ENCODE data around the gene MAST4.

Gene MAST4

DNA sequence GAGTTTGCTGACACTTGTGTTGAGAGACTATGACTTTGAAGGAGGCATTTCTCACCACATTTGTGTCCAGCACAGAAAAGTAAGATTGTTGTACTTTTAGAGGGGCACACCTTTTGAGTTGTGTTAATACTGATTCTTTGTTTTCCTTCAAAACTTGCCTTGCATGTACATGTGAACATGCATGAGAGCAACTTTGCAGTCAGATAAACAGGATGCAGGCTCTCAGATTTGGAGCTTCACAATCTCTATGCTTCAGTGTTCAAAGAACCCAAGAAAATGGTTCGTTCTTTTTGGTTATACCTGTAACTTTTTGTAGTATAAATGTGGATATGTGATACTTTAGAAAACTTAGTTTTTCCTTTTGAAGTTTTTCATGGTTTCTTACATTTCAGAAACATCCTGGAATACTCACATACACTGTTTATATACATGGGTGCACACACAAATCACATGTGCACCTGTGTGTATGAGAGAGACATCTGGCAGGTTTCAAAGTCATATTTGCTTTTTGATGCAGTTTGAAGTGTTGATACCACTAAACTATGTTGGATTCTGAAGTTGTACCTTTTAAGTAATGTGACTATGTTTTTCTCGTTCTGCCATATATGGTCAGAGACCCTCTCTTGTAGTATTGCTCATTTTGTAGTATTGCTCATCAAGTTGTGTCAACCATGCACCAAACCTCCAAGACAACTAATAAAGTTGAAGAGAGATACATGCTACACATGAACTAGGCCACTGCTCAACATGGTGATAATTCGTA, 409.7 kb downstream of the MAST4 start:
- peak overlapping the region; percentile 94 for H3K27ac ChIP-seq

DNA sequence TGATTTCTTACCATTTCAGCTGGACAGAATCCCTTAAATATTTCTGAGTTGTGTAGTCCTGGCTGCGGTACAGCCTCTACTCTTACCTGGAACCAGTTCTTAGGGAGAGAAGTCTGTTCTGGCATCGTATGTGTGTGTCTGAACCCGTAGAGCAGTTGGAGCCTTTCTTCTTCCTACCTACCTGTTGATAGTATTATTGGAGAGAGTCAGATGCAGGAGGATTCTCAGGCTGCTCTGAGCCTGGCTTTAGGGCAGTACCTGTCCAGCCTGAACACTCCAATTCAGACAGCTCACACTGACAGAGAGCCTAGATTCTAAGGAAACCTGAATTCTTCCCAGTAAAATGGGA, 410.3 kb downstream of the MAST4 start:
- H3K27ac ChIP-seq, result no peak overlapping the region
- TF ChIP-seq CTCF (conservative IDR thresholded peaks at IDR 0.05), result no peak

More for the DNA sequence above, 409.7 kb downstream of the MAST4 start:
- TF ChIP-seq CTCF (conservative IDR thresholded peaks at IDR 0.05), result no peak

GRCh38 chr5:67009028-67009427, 412.8 kb downstream of the MAST4 start:
- TF ChIP-seq CTCF (conservative IDR thresholded peaks at IDR 0.05), result no peak
- no peak overlapping the region for H3K27ac ChIP-seq

DNA sequence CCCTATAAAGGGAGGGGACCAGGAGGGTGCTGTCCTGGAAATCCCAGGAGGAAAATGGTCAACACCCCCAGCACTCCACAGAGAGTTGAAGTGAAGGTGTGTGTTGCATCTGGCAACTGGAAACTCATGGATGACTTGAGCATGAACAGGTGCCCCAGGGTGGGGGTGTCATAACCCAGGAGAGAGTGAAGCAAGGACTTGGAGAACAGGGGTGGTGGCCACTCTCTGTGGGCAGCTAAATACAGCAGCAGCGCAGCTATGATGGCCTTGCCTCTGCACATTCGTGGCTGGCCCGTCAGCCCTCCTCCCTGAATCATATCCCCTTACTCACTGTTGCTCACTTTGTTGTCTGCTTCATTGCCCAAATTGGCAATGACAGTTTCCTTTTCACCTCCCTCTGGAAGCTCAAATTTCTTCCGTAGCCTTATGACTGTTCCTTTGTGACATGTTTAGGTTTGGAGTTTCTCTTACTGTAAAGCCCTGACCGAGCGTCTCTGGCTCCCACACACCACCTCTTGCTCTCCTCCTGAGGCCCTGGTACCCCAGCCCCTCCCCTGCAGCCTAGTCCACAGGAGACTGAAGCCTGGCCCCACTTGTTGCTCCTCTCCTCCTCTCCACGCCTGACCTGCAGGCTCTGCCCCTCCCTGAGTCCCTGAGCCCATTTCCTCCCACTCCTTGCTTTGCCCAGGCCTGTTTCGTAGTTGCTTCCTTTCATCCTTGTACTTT, 414.7 kb downstream of the MAST4 start:
- TF ChIP-seq CTCF (conservative IDR thresholded peaks at IDR 0.05), result no peak
- H3K27ac ChIP-seq, result no peak overlapping the region

GRCh38 chr5:67011422-67011821, 415.2 kb downstream of the MAST4 start:
- H3K27ac ChIP-seq, result no peak overlapping the region
- TF ChIP-seq CTCF (conservative IDR thresholded peaks at IDR 0.05), result no peak

DNA sequence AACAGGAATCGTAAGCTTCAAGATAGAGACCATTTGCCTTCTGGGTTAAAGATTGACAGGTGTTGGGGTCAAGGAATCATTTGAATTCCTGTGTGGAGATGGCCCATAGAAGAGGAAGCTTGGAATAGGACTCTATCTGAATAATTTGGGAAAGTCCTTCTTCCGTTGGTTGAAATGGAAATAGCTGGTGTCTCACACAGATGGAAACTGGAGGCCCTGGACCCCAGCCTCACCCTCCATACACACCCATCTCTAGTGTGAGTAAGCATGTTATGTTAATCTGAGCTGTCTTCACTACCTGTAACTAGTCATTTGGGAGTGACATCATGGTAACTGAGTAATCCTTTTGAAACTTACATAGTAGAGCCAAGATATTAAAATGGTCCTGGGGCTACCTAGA, 416.0 kb downstream of the MAST4 start:
- H3K27ac ChIP-seq, result no peak overlapping the region
- no peak for TF ChIP-seq CTCF (conservative IDR thresholded peaks at IDR 0.05)

- no peak overlapping the region for H3K27ac ChIP-seq
- TF ChIP-seq CTCF (conservative IDR thresholded peaks at IDR 0.05), result no peak
Observed at GRCh38 chr5:67013719-67014118, 417.5 kb downstream of the MAST4 start.
